PFSK-1 (cell line): Measurements from ENCODE around the gene KRTAP12-2.

ENCODE experiments used
- FOXP2 ChIP-seq: optimal IDR thresholded peaks from 2 replicates; pipeline ENCODE3; 2011; ENCODE audit warnings: borderline replicate concordance, control low read depth, inconsistent platforms; ENCODE audit not compliant: insufficient read depth; ENCODE audit errors: extremely low read length, extremely low read depth
- POLR2AphosphoS5 ChIP-seq: IDR thresholded peaks from 2 replicates; pipeline ENCODE4 v1.6.1; 2012; ENCODE audit warnings: low read depth, mild to moderate bottlenecking, control low read depth, low read length, moderate library complexity
- SIN3A ChIP-seq: IDR thresholded peaks from 2 replicates; pipeline ENCODE4 v1.6.1; 2012; ENCODE audit warnings: mild to moderate bottlenecking, low read length, moderate library complexity, borderline replicate concordance; ENCODE audit not compliant: insufficient read depth
- TAF1 ChIP-seq: IDR thresholded peaks from 2 replicates; pipeline ENCODE4 v1.6.1; 2012; ENCODE audit warnings: low read length, control low read depth, borderline replicate concordance; ENCODE audit not compliant: insufficient read depth
- TF ChIP-seq, protein P1 (sequence below), 2 experiments: IDR thresholded peaks; 2 replicates each; pipeline versions ENCODE4 v1.6.1 to v1.8.0; 2011 to 2012; ENCODE audit warnings: low read depth in 2 of 2, low read length in 2 of 2, control low read depth in 1 of 2, inconsistent platforms in 1 of 2, mild to moderate bottlenecking in 1 of 2, moderate library complexity in 1 of 2; ENCODE audit not compliant: insufficient read depth in 1 of 2

The KRTAP12-2 gene

DNA sequence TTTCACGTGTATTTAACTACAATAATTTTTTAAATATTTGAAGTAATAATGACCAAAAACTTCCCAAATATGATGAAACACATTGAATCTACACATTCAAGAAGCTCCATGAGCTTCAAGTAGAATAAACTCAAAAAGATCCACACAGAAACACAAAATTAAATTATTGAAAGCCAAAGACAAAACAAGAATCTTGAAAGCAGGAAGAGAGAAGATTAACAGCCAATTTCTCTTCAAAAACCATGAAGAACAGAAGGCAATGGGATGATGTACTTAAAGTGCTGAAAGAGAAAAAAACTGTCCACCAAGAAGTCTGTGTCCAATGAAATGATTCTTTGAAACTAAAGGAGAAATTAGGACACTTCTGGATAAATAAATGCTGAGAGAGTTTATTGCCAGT lies 34.7 kb downstream of the KRTAP12-2 start:
- TF ChIP-seq, protein P1, sequence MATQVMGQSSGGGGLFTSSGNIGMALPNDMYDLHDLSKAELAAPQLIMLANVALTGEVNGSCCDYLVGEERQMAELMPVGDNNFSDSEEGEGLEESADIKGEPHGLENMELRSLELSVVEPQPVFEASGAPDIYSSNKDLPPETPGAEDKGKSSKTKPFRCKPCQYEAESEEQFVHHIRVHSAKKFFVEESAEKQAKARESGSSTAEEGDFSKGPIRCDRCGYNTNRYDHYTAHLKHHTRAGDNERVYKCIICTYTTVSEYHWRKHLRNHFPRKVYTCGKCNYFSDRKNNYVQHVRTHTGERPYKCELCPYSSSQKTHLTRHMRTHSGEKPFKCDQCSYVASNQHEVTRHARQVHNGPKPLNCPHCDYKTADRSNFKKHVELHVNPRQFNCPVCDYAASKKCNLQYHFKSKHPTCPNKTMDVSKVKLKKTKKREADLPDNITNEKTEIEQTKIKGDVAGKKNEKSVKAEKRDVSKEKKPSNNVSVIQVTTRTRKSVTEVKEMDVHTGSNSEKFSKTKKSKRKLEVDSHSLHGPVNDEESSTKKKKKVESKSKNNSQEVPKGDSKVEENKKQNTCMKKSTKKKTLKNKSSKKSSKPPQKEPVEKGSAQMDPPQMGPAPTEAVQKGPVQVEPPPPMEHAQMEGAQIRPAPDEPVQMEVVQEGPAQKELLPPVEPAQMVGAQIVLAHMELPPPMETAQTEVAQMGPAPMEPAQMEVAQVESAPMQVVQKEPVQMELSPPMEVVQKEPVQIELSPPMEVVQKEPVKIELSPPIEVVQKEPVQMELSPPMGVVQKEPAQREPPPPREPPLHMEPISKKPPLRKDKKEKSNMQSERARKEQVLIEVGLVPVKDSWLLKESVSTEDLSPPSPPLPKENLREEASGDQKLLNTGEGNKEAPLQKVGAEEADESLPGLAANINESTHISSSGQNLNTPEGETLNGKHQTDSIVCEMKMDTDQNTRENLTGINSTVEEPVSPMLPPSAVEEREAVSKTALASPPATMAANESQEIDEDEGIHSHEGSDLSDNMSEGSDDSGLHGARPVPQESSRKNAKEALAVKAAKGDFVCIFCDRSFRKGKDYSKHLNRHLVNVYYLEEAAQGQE (IDR thresholded peaks at IDR 0.05; ENCODE audit: insufficient read depth in 1 of 2, low read depth in 2 of 2, low read length in 2 of 2): no peak
- TF ChIP-seq SIN3A: no peak
- TF ChIP-seq TAF1: no peak
- no peak for TF ChIP-seq FOXP2
- no peak for TF ChIP-seq POLR2AphosphoS5

DNA sequence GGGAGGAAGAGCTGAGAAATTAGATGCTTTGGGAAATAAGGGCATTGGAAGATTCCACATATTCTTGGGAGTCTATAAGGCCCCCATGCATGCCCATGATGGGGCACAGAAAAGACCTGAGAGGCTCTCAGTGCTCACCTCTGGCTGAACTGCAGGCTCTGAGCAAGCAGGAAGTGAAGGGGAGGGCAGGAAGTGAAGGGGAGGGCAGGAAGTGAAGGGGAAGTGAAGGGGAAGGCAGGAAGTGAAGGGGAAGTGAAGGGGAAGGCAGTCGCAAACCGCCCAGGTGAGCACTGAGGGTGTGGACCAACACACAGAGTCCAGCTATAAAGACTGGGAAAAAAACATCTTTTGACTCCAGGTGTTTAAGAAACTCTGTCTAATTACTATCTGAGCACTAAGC lies 36.3 kb downstream of the KRTAP12-2 start:
- TF ChIP-seq, protein P1 (IDR thresholded peaks at IDR 0.05; ENCODE audit: insufficient read depth in 1 of 2, low read depth in 2 of 2, low read length in 2 of 2): no peak
- no peak for TF ChIP-seq SIN3A
- no peak for TF ChIP-seq POLR2AphosphoS5
- TF ChIP-seq TAF1: no peak
- no peak for TF ChIP-seq FOXP2

DNA sequence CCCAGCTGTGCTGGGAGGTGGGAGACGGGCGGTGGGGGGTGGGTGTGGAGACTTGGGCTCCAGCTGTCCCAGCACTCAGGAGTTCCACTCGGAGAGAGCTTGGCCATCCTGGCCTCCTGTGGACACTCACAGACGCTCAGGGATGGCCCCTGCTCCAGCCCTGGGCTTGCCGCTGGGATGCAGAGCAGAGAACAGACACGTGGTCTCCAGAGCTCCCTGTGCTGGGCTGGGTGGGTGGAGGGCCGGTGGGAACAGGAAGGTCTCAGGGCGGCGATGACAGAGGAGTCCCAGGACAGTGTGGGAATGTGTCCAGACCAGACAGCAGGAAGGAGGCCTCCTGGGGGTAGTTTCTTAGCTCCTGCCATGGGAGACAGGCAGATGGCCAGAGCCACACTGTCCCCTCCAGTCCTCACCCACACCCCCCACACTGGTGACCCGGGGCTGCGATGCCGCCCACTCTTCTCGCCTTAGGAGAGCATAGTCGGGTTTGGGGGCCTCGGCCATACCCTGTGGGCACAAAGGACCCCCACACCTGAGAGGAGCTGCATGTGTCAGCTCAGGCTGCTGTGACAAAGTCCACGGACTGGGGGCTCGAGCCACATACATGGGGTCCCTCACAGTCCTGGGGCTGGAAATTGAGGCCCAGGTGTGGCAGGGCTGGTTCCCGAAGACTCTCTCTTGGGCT lies 37.9 kb downstream of the KRTAP12-2 start:
- TF ChIP-seq TAF1: no peak
- TF ChIP-seq FOXP2: no peak
- TF ChIP-seq, protein P1 (IDR thresholded peaks at IDR 0.05; ENCODE audit: insufficient read depth in 1 of 2, low read depth in 2 of 2, low read length in 2 of 2): no peak
- no peak for TF ChIP-seq POLR2AphosphoS5
- no peak for TF ChIP-seq SIN3A

DNA sequence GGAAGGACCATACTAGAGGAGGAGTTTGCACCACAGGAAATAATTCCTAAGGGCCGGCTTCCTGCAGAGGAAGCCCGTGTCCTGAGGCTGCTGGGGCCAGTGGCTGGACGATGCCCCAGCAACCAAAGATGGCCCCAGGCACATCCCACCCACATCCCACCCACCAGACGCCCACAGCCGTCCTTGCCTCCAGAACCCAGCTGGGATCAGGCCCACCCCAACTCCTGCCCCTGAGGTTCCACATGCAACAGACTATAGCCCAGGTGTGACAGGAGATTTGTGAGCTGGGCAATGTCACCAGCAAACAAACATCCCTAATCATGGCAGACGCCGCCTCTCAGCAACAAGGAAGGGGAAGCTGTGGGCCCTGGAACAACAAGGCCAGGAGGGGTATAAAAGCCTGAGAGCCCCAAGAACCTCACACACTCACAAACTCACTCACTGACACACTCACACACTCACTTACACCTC lies 40.0 kb downstream of the KRTAP12-2 start, which contains the start of gene KRTAP10-9:
Gene KRTAP10-9, plus strand, starts transcription at position 421 of the 471 bp plus-strand sequence. CDS start 79 bp downstream, outside the sequence.
- TF ChIP-seq, protein P1 (IDR thresholded peaks at IDR 0.05; ENCODE audit: insufficient read depth in 1 of 2, low read depth in 2 of 2, low read length in 2 of 2): no peak
- no peak for TF ChIP-seq POLR2AphosphoS5
- TF ChIP-seq SIN3A: no peak
- TF ChIP-seq FOXP2: no peak
- no peak for TF ChIP-seq TAF1
